ENCODE data around the gene RNF152. TPM values are rescaled to one million over a fixed set of nuclear protein-coding genes. Genes with fewer than 3 reads are reported as not detected.

Gene RNF152
- total and polyA plus RNA-seq, 2 of the 4 experiments (the other 2 are of a cell fraction): 7.5 to 18.5 TPM

GRCh38 chr18:61825386-61825785 is 67.4 kb downstream of the RNF152 start:
- POLR2A ChIA-PET (ENCODE audit: unreplicated experiment): no interaction called here
- no peak overlapping the region for H3K4me2 ChIP-seq (ENCODE audit: low read depth, low read length)
- in situ Hi-C loops (cut with MboI; ENCODE audit: low sequenced_read_pairs): no loop called here

More at GRCh38 chr18:61825386-61825785, 67.4 kb downstream of the RNF152 start:
- Histone ChIP-seq H2AFZ (replicated peaks; ENCODE audit: low read length, poor library complexity) (no peak overlapping the region), H3K27me3 (ENCODE audit: control insufficient read depth, insufficient read depth, low read length) (no peaks in the 10 kb centered on the region), H3K27ac (ENCODE audit: insufficient read depth, low read length) (no peak overlapping the region), H2BK5ac (ENCODE audit: low read depth, low read length, poor library complexity, severe bottlenecking) (no peak overlapping the region), H4K91ac (ENCODE audit: insufficient read depth, low read depth, low read length) (no peak overlapping the region), H2AK9ac (replicated peaks; ENCODE audit: low read depth, low read length, poor library complexity) (no peak overlapping the region), H4K5ac (ENCODE audit: low read depth, low read length) (no peak overlapping the region), H2BK20ac (ENCODE audit: low read depth, low read length) (no peak overlapping the region), H3K9me3 (ENCODE audit: control insufficient read depth, insufficient read depth, low read length) (no peaks in the 10 kb centered on the region), H2BK120ac (ENCODE audit: low read depth, low read length) (no peak overlapping the region), H3K14ac (replicated peaks; ENCODE audit: low read depth, low read length) (no peak overlapping the region), H3K4ac (ENCODE audit: low read depth, low read length) (no peak overlapping the region), H3K9ac (ENCODE audit: low read depth, low read length) (no peak overlapping the region), H3K56ac (ENCODE audit: extremely low read depth, insufficient read depth, low read length) (no peak overlapping the region), H4K20me1 (ENCODE audit: insufficient read depth, low read length) (peaks cover 5% of the 10 kb centered on the region), H2BK15ac (ENCODE audit: low read depth, low read length) (no peak overlapping the region), H3K79me1 (ENCODE audit: low read depth in 1 of 2, low read length in 2 of 2) (peaks cover 14 to 25% of the 10 kb centered on the region in 2 experiments; a peak in 3 of 4 replicates), H3K36me3 (ENCODE audit: control insufficient read depth, insufficient read depth, low read length) (no peaks in the 10 kb centered on the region), H2AK5ac (ENCODE audit: low read depth, low read length) (no peak overlapping the region), H3K18ac (ENCODE audit: low read depth, low read length) (no peak overlapping the region), H3K4me3 (ENCODE audit: insufficient read depth, low read depth, low read length) (no peak overlapping the region), H3K4me1 (ENCODE audit: control insufficient read depth, insufficient read depth, low read length) (peaks cover 5% of the 10 kb centered on the region; the same call in 1 of the 2 replicates), H3K23ac (ENCODE audit: low read depth, low read length) (no peak overlapping the region), H3K9me1 (ENCODE audit: insufficient read depth, low read length) (peaks cover 7% of the 10 kb centered on the region; the same call in 1 of the 2 replicates), H4K8ac (ENCODE audit: low read depth in 2 of 2, low read length in 2 of 2) (no peak overlapping the region)
- TF ChIP-seq BHLHE40 (IDR thresholded peaks at IDR 0.05; ENCODE audit: low read depth, low read length) (no peak), NFE2L2 (IDR thresholded peaks at IDR 0.05; ENCODE audit: low read depth, low read length) (no peak), SMC3 (IDR thresholded peaks at IDR 0.05; ENCODE audit: low read depth, low read length) (no peak), RFX5 (IDR thresholded peaks at IDR 0.05; ENCODE audit: low read depth, low read length) (no peak), ELK1 (IDR thresholded peaks at IDR 0.05; ENCODE audit: borderline replicate concordance, low read depth, low read length) (no peak), CEBPB (IDR thresholded peaks at IDR 0.05; ENCODE audit: low read depth, low read length) (no peak), POLR2A (IDR thresholded peaks at IDR 0.05; ENCODE audit: low read depth, low read length) (no peak), MAZ (IDR thresholded peaks at IDR 0.05; ENCODE audit: borderline replicate concordance, low read depth, low read length) (no peak), MAFK (IDR thresholded peaks at IDR 0.05; ENCODE audit: low read depth, low read length) (no peak)
- BruUV-seq (replicated peaks): no TSS peak
- ATAC-seq (ENCODE audit: low read depth): no peak; the same call in 1 of the 2 replicates
- intact Hi-C loops (cut with micrococcal nuclease): no loop called here
- dilution Hi-C loops (cut with HindIII; ENCODE audit: low sequenced_read_pairs, unreplicated experiment): no loop called here
- CTCF ChIA-PET: no interaction called here
- peak; percentile 71 for DNase-seq

All from IMR-90 (cell line).